Calu3 (cell line): ENCODE results near the gene OR4E2. TPM values are rescaled to one million over a fixed set of nuclear protein-coding genes. Genes with fewer than 3 reads are reported as not detected.
A peak's percentile ranks its signal among the peaks of the same experiment; 100 is the strongest.

Source experiments
- BruUV-seq: library from RNA; stranded (reverse); fragments of 400-500 nt; replicated peaks from 2 replicates; lab custom pipeline; 2021; lab: Mats Ljungman, UMichigan
- CTCF ChIA-PET: fragments of 300-600 bp; sonication (Branson Sonifier 250); formaldehyde crosslinking; loops from one replicate; lab custom pipeline; 2022; ENCODE audit warnings: antibody characterized with exemption; lab: Charles Lee
- DNase-seq: peaks from one replicate; pipeline ENCODE4 v3.0.0; 2022
- H3K27ac Mint-ChIP-seq: one replicate; pipeline ENCODE4 v1.8.0; 2022; ENCODE audit warnings: mixed read lengths; ENCODE audit not compliant: unreplicated experiment
- H3K27me3 Mint-ChIP-seq: one replicate; pipeline ENCODE4 v1.8.0; 2022; ENCODE audit warnings: mixed read lengths; ENCODE audit not compliant: unreplicated experiment
- H3K36me3 Mint-ChIP-seq: one replicate; pipeline ENCODE4 v1.8.0; 2022; ENCODE audit warnings: mild to moderate bottlenecking, moderate library complexity, mixed read lengths; ENCODE audit not compliant: insufficient read depth, unreplicated experiment
- H3K4me1 Mint-ChIP-seq: one replicate; pipeline ENCODE4 v1.8.0; 2022; ENCODE audit warnings: mild to moderate bottlenecking, low read depth, mixed read lengths; ENCODE audit not compliant: unreplicated experiment
- H3K4me3 Mint-ChIP-seq: one replicate; pipeline ENCODE4 v1.8.0; 2022; ENCODE audit warnings: mild to moderate bottlenecking, low read depth, moderate library complexity, mixed read lengths; ENCODE audit not compliant: unreplicated experiment
- H3K9me3 Mint-ChIP-seq: one replicate; pipeline ENCODE4 v1.8.0; 2022; ENCODE audit warnings: low read depth, mixed read lengths; ENCODE audit not compliant: unreplicated experiment
- CTCF ChIP-seq: fragments of 200-600 bp; IDR thresholded peaks from one replicate; pipeline ENCODE4 v1.8.0; 2022; ENCODE audit warnings: antibody characterized with exemption; ENCODE audit not compliant: unreplicated experiment
- intact Hi-C: fragments of 100-400 bp; cut with micrococcal nuclease; formaldehyde crosslinking; loops from one replicate; pipeline ENCODE4 v1.10.0; 2022; ENCODE audit not compliant: unreplicated experiment
- total RNA-seq: library from RNA; stranded (reverse); gene quantifications from 2 replicates; pipeline ENCODE4 v1.2.3, GENCODE V29; 2022

The OR4E2 gene
- total RNA-seq, 1 experiment from 2014 or later: not detected

GRCh38 chr14:21702316-21702715, 48.7 kb downstream of the OR4E2 start:
- Mint-ChIP-seq H3K27me3 (peaks cover 17% of the 10 kb centered on the region), H3K4me3 (no peak overlapping the region), H3K9me3 (peaks cover 2% of the 10 kb centered on the region), H3K4me1 (no peaks in the 10 kb centered on the region), H3K36me3 (no peaks in the 10 kb centered on the region), H3K27ac (no peak overlapping the region)
- intact Hi-C loops: no loop called here
- CTCF ChIA-PET: no interaction called here
- DNase-seq: no peak
- BruUV-seq: no TSS peak
- TF ChIP-seq CTCF: no peak

GRCh38 chr14:21703357-21704326, 50.0 kb downstream of the OR4E2 start:
- TF ChIP-seq CTCF: no peak
- no peak overlapping the region for H3K27ac Mint-ChIP-seq
- no peaks in the 10 kb centered on the region for H3K36me3 Mint-ChIP-seq
- intact Hi-C loops: no loop called here
- H3K9me3 Mint-ChIP-seq: peaks cover 2% of the 10 kb centered on the region
- H3K4me1 Mint-ChIP-seq: no peaks in the 10 kb centered on the region
- no peak overlapping the region for H3K4me3 Mint-ChIP-seq
- H3K27me3 Mint-ChIP-seq: peaks cover 31% of the 10 kb centered on the region
- CTCF ChIA-PET: no interaction called here
- no TSS peak for BruUV-seq
- no peak for DNase-seq

- no TSS peak for BruUV-seq
- DNase-seq: no peak
- CTCF ChIA-PET: no interaction called here
- H3K4me1 Mint-ChIP-seq: no peaks in the 10 kb centered on the region
- no peaks in the 10 kb centered on the region for H3K36me3 Mint-ChIP-seq
- no peak overlapping the region for H3K4me3 Mint-ChIP-seq
- intact Hi-C loops: no loop called here
- no peak for TF ChIP-seq CTCF
- H3K9me3 Mint-ChIP-seq: peaks cover 2% of the 10 kb centered on the region
- H3K27me3 Mint-ChIP-seq: peaks cover 35% of the 10 kb centered on the region
- no peak overlapping the region for H3K27ac Mint-ChIP-seq
These were observed 50.7 kb downstream of the OR4E2 start for GRCh38 chr14:21704338-21704737.

GRCh38 chr14:21711360-21711961, 57.8 kb downstream of the OR4E2 start:
- CTCF ChIA-PET: interaction anchor here (1.0 kb wide), 1 partner anchor 57 kb away, joined by 3 read pairs; no protein-coding TSS in a partner anchor
- intact Hi-C loops: no loop called here
- H3K27me3 Mint-ChIP-seq: peaks cover 56% of the 10 kb centered on the region
- peak; percentile 17 for DNase-seq
- H3K36me3 Mint-ChIP-seq: no peaks in the 10 kb centered on the region
- BruUV-seq: no TSS peak
- H3K4me1 Mint-ChIP-seq: no peaks in the 10 kb centered on the region
- H3K9me3 Mint-ChIP-seq: peaks cover 2% of the 10 kb centered on the region
- peak; percentile 56 for TF ChIP-seq CTCF
- H3K4me3 Mint-ChIP-seq: no peak overlapping the region
- H3K27ac Mint-ChIP-seq: no peak overlapping the region
